ENCODE data around the gene ADAMTS2.

GRCh38 chr5:179284751-179285631 is 60.3 kb downstream of the ADAMTS2 start:
- TF ChIP-seq POLR2A (IDR thresholded peaks at IDR 0.05; ENCODE audit: low read depth, low read length) = no peak
- no peak for TF ChIP-seq PAX5 (IDR thresholded peaks at IDR 0.05; ENCODE audit: insufficient read depth, low read length, severe bottlenecking)
- TF ChIP-seq TAF1 (IDR thresholded peaks at IDR 0.05; ENCODE audit: low read depth, low read length) = no peak

Measured in GM12891 (cell line).